SK-N-SH (cell line): ENCODE results near the gene ETV6. TPM values are rescaled to one million over a fixed set of nuclear protein-coding genes. Genes with fewer than 3 reads are reported as not detected.

Experiments
- CTCF ChIA-PET: fragments of 300-600, 350-600 bp; formaldehyde crosslinking; extraction: SDS; loops from one replicate; lab custom pipeline; 2021; lab: Yijun Ruan, JAX
- POLR2A ChIA-PET: fragments of 350-600 bp; sonication (Branson Sonifier 250); formaldehyde crosslinking; extraction: SDS; loops from one replicate; lab custom pipeline; 2020; ENCODE audit warnings: antibody characterized with exemption, inconsistent platforms; lab: Yijun Ruan, JAX
- DNase-seq: peaks from one replicate; pipeline ENCODE4 v3.0.0; 2012
- H2AFZ ChIP-seq: fragments of 200-600 bp; sonication (generic); 2 replicates; pipeline ENCODE4 v1.8.1; 2016; ENCODE audit warnings: antibody characterized with exemption, mild to moderate bottlenecking, low read depth
- H3F3A ChIP-seq: fragments of 200-600 bp; sonication (generic); replicated peaks from 2 replicates; pipeline ENCODE3; 2016; ENCODE audit warnings: antibody characterized with exemption, mild to moderate bottlenecking; ENCODE audit not compliant: insufficient read depth
- H3K27ac ChIP-seq, 2 experiments: fragments of 200-500 bp in 1 of 2; fragments of 200-600 bp in 1 of 2; sonication (Bioruptor generic) in 1 of 2; sonication (generic), shearing (Covaris generic) in 1 of 2; 2 replicates each; pipeline versions ENCODE4 v1.5.1 to v1.6.1; 2014 to 2016; ENCODE audit warnings: low read depth in 2 of 2, inconsistent platforms in 1 of 2, low read length in 1 of 2, mild to moderate bottlenecking in 1 of 2, mixed read lengths in 1 of 2
- H3K27me3 ChIP-seq: fragments of 200-600 bp; sonication (generic), shearing (Covaris generic); 2 replicates; pipeline ENCODE4 v1.6.1; 2016; ENCODE audit warnings: mixed run types; ENCODE audit not compliant: insufficient read depth
- H3K36me3 ChIP-seq, 2 experiments: fragments of 200-500 bp in 1 of 2; fragments of 200-600 bp in 1 of 2; sonication (Bioruptor generic) in 1 of 2; sonication (generic) in 1 of 2; replicated peaks in 1 of 2; 2 replicates each; pipeline versions ENCODE3 to v1.5.1; 2014 to 2016; ENCODE audit warnings: low read length in 1 of 2, mild to moderate bottlenecking in 1 of 2; ENCODE audit not compliant: insufficient read depth in 2 of 2, control insufficient read depth in 1 of 2
- H3K4me1 ChIP-seq, 2 experiments: fragments of 200-500 bp in 1 of 2; fragments of 200-600 bp in 1 of 2; sonication (Bioruptor generic) in 1 of 2; sonication (generic), shearing (Covaris generic) in 1 of 2; 2 replicates each; pipeline versions ENCODE4 v1.5.1 to v1.6.1; 2014 to 2016; ENCODE audit warnings: low read depth in 1 of 2, low read length in 1 of 2, mixed run types in 1 of 2; ENCODE audit not compliant: insufficient read depth in 2 of 2, control insufficient read depth in 1 of 2
- H3K4me2 ChIP-seq: fragments of 200-600 bp; sonication (generic), shearing (Covaris generic); 2 replicates; pipeline ENCODE4 v1.6.1; 2017; ENCODE audit warnings: mixed run types
- H3K4me3 ChIP-seq, 2 experiments: fragments of 200-500 bp in 1 of 2; fragments of 200-600 bp in 1 of 2; sonication (Bioruptor generic) in 1 of 2; sonication (generic), shearing (Covaris generic) in 1 of 2; 2 replicates each; pipeline versions ENCODE4 v1.5.1 to v1.8.1; 2014 to 2016; ENCODE audit warnings: low read depth in 2 of 2, inconsistent platforms in 1 of 2, low read length in 1 of 2, mild to moderate bottlenecking in 1 of 2, mixed read lengths in 1 of 2, moderate library complexity in 1 of 2
- H3K79me2 ChIP-seq: fragments of 200-600 bp; sonication (generic); 2 replicates; pipeline ENCODE4 v1.8.1; 2017; ENCODE audit warnings: mild to moderate bottlenecking; ENCODE audit not compliant: insufficient read depth
- H3K9ac ChIP-seq: fragments of 200-600 bp; sonication (generic); 2 replicates; pipeline ENCODE4 v1.6.1; 2017; ENCODE audit warnings: mixed run types
- H3K9me2 ChIP-seq: fragments of 200-600 bp; sonication (generic); 2 replicates; pipeline ENCODE4 v1.6.1; 2017; ENCODE audit warnings: mixed run types
- H3K9me3 ChIP-seq: fragments of 200-600 bp; sonication (generic); 2 replicates; pipeline ENCODE4 v1.6.1; 2017; ENCODE audit warnings: mixed run types, mild to moderate bottlenecking, moderate library complexity
- H4K20me1 ChIP-seq: fragments of 200-600 bp; sonication (generic); 2 replicates; pipeline ENCODE4 v1.6.1; 2017; ENCODE audit warnings: mild to moderate bottlenecking, mixed run types; ENCODE audit not compliant: insufficient read depth
- EZH2phosphoT487 ChIP-seq: fragments of 200-600 bp; sonication (generic); IDR thresholded peaks from 2 replicates; pipeline ENCODE4 v1.6.1; 2017; ENCODE audit warnings: low read depth, mixed run types, mild to moderate bottlenecking, antibody characterized with exemption, moderate library complexity, borderline replicate concordance
- FOSL2 ChIP-seq: IDR thresholded peaks from 2 replicates; pipeline ENCODE4 v1.4.0; 2012; ENCODE audit warnings: low read depth, mild to moderate bottlenecking, moderate library complexity, borderline replicate concordance
- FOXJ3 ChIP-seq: sonication (generic); formaldehyde crosslinking; IDR thresholded peaks from 2 replicates; pipeline ENCODE4 v1.5.1; 2020; ENCODE audit warnings: mild to moderate bottlenecking, missing genetic modification reagents
- FOXM1 ChIP-seq: IDR thresholded peaks from 2 replicates; pipeline ENCODE4 v1.4.0; 2012; ENCODE audit warnings: low read depth, mild to moderate bottlenecking
- MEF2A ChIP-seq: IDR thresholded peaks from 2 replicates; pipeline ENCODE4 v1.4.0; 2012; ENCODE audit warnings: low read depth, borderline replicate concordance
- NFIC ChIP-seq: IDR thresholded peaks from 2 replicates; pipeline ENCODE4 v1.4.0; 2012; ENCODE audit warnings: borderline replicate concordance
- NRF1 ChIP-seq: IDR thresholded peaks from 2 replicates; pipeline ENCODE4 v1.6.1; 2012; ENCODE audit warnings: low read depth, mild to moderate bottlenecking, low read length
- PBX3 ChIP-seq: IDR thresholded peaks from 2 replicates; pipeline ENCODE4; 2012
- RCOR1 ChIP-seq: fragments of 150-350 bp; IDR thresholded peaks from 2 replicates; pipeline ENCODE4 v1.6.1; 2017; ENCODE audit warnings: antibody characterized with exemption, low read length
- REST ChIP-seq: IDR thresholded peaks from 2 replicates; pipeline ENCODE4 v1.6.1; 2012; ENCODE audit warnings: mild to moderate bottlenecking, low read depth, low read length, moderate library complexity
- SIN3A ChIP-seq: IDR thresholded peaks from 2 replicates; pipeline ENCODE4 v1.6.1; 2012; ENCODE audit warnings: low read depth, mild to moderate bottlenecking, low read length, moderate library complexity, borderline replicate concordance
- TEAD4 ChIP-seq: IDR thresholded peaks from 2 replicates; pipeline ENCODE4 v1.4.0; 2012; ENCODE audit warnings: mild to moderate bottlenecking, borderline replicate concordance; ENCODE audit not compliant: insufficient read depth
- USF2 ChIP-seq: fragments of 150-350 bp; IDR thresholded peaks from 2 replicates; pipeline ENCODE4 v1.6.1; 2017; ENCODE audit warnings: antibody characterized with exemption, low read length, low read depth, borderline replicate concordance
- WGBS: methylation state at CpG from one replicate; pipeline ENCODE4 v1.1.6; 2017; ENCODE audit warnings: low lambda C conversion rate; 5-methylcytosine and 5-hydroxymethylcytosine counted together
- polyA plus RNA-seq, 3 experiments: library from polyadenylated mRNA; depleted of rRNA; stranded (reverse); fragments of >200 nt; gene quantifications; 2 replicates each; pipeline ENCODE4 v1.2.3, GENCODE V29; 2012
- TF ChIP-seq, protein P1 (sequence below): IDR thresholded peaks from 2 replicates; pipeline ENCODE4 v1.4.0; 2012; ENCODE audit warnings: low read depth
- TF ChIP-seq, protein P2 (sequence below): IDR thresholded peaks from 2 replicates; pipeline ENCODE4 v1.4.0; 2012; ENCODE audit warnings: low read depth, borderline replicate concordance
- TF ChIP-seq, protein P3 (sequence below): fragments of 150-350 bp; IDR thresholded peaks from 2 replicates; pipeline ENCODE4 v1.6.1; 2016; ENCODE audit warnings: mild to moderate bottlenecking, low read depth, low read length

Gene ETV6
- polyA plus RNA-seq, 1 of the 3 experiments (the other 2 are of a cell fraction): 4.0 TPM

DNA sequence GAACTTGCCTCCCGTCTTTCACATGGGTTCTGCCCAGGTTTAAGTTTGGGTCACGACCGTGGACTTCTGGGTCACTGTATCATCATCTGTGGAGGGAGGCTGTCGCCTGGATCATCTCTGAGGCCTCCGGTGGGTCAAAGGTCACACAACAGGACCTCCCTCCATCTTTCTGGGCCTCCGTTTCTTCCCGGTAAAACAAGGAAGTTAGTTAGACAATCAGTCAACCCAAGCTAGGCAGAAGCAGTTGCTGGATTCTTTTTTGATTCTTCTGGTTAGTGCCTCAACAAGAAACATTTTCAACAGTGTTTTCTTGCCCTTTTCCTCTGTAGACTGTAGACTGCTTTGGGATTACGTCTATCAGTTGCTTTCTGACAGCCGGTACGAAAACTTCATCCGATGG lies 234.6 kb downstream of the ETV6 start:
- no peak for DNase-seq
- TF ChIP-seq FOXM1 (no peak), FOXJ3 (no peak), EZH2phosphoT487 (no peak), RCOR1 (no peak), PBX3 (no peak), MEF2A (no peak), SIN3A (no peak), REST (no peak), USF2 (no peak), NFIC (no peak), TEAD4 (no peak), NRF1 (no peak), FOSL2 (no peak)
- TF ChIP-seq, protein P1, sequence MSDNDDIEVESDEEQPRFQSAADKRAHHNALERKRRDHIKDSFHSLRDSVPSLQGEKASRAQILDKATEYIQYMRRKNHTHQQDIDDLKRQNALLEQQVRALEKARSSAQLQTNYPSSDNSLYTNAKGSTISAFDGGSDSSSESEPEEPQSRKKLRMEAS: no peak
- TF ChIP-seq, protein P2, sequence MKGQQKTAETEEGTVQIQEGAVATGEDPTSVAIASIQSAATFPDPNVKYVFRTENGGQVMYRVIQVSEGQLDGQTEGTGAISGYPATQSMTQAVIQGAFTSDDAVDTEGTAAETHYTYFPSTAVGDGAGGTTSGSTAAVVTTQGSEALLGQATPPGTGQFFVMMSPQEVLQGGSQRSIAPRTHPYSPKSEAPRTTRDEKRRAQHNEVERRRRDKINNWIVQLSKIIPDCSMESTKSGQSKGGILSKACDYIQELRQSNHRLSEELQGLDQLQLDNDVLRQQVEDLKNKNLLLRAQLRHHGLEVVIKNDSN: no peak
- TF ChIP-seq, protein P3, sequence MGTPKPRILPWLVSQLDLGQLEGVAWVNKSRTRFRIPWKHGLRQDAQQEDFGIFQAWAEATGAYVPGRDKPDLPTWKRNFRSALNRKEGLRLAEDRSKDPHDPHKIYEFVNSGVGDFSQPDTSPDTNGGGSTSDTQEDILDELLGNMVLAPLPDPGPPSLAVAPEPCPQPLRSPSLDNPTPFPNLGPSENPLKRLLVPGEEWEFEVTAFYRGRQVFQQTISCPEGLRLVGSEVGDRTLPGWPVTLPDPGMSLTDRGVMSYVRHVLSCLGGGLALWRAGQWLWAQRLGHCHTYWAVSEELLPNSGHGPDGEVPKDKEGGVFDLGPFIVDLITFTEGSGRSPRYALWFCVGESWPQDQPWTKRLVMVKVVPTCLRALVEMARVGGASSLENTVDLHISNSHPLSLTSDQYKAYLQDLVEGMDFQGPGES: no peak
- POLR2A ChIA-PET: no interaction called here
- H3F3A ChIP-seq: no peaks in the 10 kb centered on the region
- no peaks in the 10 kb centered on the region for H4K20me1 ChIP-seq
- no peak overlapping the region for H3K9ac ChIP-seq
- peaks cover 28 to 44% of the 10 kb centered on the region in 2 experiments for H3K36me3 ChIP-seq
- no peak overlapping the region for H2AFZ ChIP-seq
- H3K27me3 ChIP-seq: no peaks in the 10 kb centered on the region
- H3K4me3 ChIP-seq: no peak overlapping the region
- WGBS: 92% methylated on average over 11 of the region's 11 CpGs
- no peaks in the 10 kb centered on the region for H3K9me2 ChIP-seq
- CTCF ChIA-PET: no interaction called here
- peaks cover 4% of the 10 kb centered on the region; the same call in 1 of the 2 replicates for H3K79me2 ChIP-seq
- H3K4me1 ChIP-seq: peaks cover 0 to 18% of the 10 kb centered on the region in 2 experiments; a peak in 2 of 4 replicates
- no peak overlapping the region for H3K4me2 ChIP-seq
- H3K9me3 ChIP-seq: no peaks in the 10 kb centered on the region
- no peak overlapping the region for H3K27ac ChIP-seq
